GM12878 (cell line): ENCODE results near the gene TARBP2. TPM values are rescaled to one million over a fixed set of nuclear protein-coding genes. Genes with fewer than 3 reads are reported as not detected.

Experiments used
- polyA plus RNA-seq, 11 experiments: library from polyadenylated mRNA; depleted of rRNA in 4 of 11; unstranded in 6 of 11; stranded (reverse) in 5 of 11; fragments of >200 nt; fragmentation: Nextera tagmentation in 4 of 11; fragmentation: Illumina TruSeq in 1 of 11; extraction: Ambion mirVana in 4 of 11; extraction: Trizol in 1 of 11; gene quantifications; 1 replicate in 1 of 11; 2 replicates in 10 of 11; pipeline versions ENCODE4 v1.2.1 to v1.2.3, GENCODE V29; 2011 to 2016; ENCODE audit warnings: inconsistent platforms in 2 of 11, missing spikeins in 2 of 11, low read depth in 1 of 11
- small RNA-seq: library from RNA; depleted of rRNA; stranded (forward); fragments of <200 nt; gene quantifications from one replicate; pipeline ENCODE3, GENCODE V24; 2014
- total RNA-seq, 4 experiments: library from RNA; depleted of rRNA in 3 of 4; stranded (reverse); fragments of >200 nt in 3 of 4; fragmentation: Illumina TruSeq in 1 of 4; extraction: Trizol in 1 of 4; gene quantifications; 2 replicates each; pipeline versions ENCODE4 v1.2.1 to v1.2.3, GENCODE V29; 2013 to 2021

The TARBP2 gene
- total and polyA plus RNA-seq, 10 of the 15 experiments (the other 5 are each of a cell fraction or from before 2014, with no cell fraction given) = 5.5 to 60.1 (median 36.8) TPM

Small RNA genes lying within 50 kb of the gene (small RNA-seq; reads per million reads assigned to genes)
- gene AC023509.3 = not detected

Other genes starting within 250 kb of the TARBP2 start
Only the 7 nearest of the 14 such genes appear.
- 27.0 and 29.7 TPM in 2 replicates for gene SP1, start 121.1 kb upstream of the TARBP2 start, total RNA-seq (2014; rRNA removed)
- 31.8 and 32.7 TPM in 2 replicates for gene SP1, start 121.1 kb upstream of the TARBP2 start, total RNA-seq (2014; rRNA removed; fragmentation: Illumina TruSeq; extraction: Trizol)
- gene SP1, start 121.1 kb upstream of the TARBP2 start, total RNA-seq (2021) = 46.7 and 49.0 TPM in 2 replicates
- 43.9 and 52.0 TPM in 2 replicates for gene SP1, start 121.1 kb upstream of the TARBP2 start, polyA plus RNA-seq (2011; rRNA removed)
- 33.5 and 35.6 TPM in 2 replicates for gene SP1, start 121.1 kb upstream of the TARBP2 start, polyA plus RNA-seq (2014; fragmentation: Illumina TruSeq; extraction: Trizol)
- gene SP1, start 121.1 kb upstream of the TARBP2 start, polyA plus RNA-seq (2014; fragmentation: Nextera tagmentation; extraction: Ambion mirVana) = 1 to 10 TPM; 4.0 to 7.3 TPM
- 22.4 and 23.4 TPM in 2 replicates for gene SP1, start 121.1 kb upstream of the TARBP2 start, polyA plus RNA-seq (2014; rRNA removed)
- gene SP1, start 121.1 kb upstream of the TARBP2 start, polyA plus RNA-seq (2016; fragmentation: Nextera tagmentation; extraction: Ambion mirVana) = 1 to 10 TPM; 3.3 to 3.7 TPM
- gene AMHR2, start 77.4 kb upstream of the TARBP2 start, total RNA-seq (2014; rRNA removed) = not detected in 2 replicates
- not detected in 2 replicates for gene AMHR2, start 77.4 kb upstream of the TARBP2 start, total RNA-seq (2014; rRNA removed; fragmentation: Illumina TruSeq; extraction: Trizol)
- 0.13 TPM in 1 of 2 replicates, not detected in the other for gene AMHR2, start 77.4 kb upstream of the TARBP2 start, total RNA-seq (2021)
- gene AMHR2, start 77.4 kb upstream of the TARBP2 start, polyA plus RNA-seq (2011; rRNA removed) = not detected in 2 replicates
- gene AMHR2, start 77.4 kb upstream of the TARBP2 start, polyA plus RNA-seq (2014; fragmentation: Illumina TruSeq; extraction: Trizol) = not detected in 2 replicates
- under 1 TPM in 1 of 2 experiments, not detected in 1; 0.06 TPM for gene AMHR2, start 77.4 kb upstream of the TARBP2 start, polyA plus RNA-seq (2014; fragmentation: Nextera tagmentation; extraction: Ambion mirVana)
- gene AMHR2, start 77.4 kb upstream of the TARBP2 start, polyA plus RNA-seq (2014; rRNA removed) = not detected in 2 replicates
- not detected for gene AMHR2, start 77.4 kb upstream of the TARBP2 start, polyA plus RNA-seq (2016; fragmentation: Nextera tagmentation; extraction: Ambion mirVana)
- gene PRR13, start 59.5 kb upstream of the TARBP2 start, total RNA-seq (2014; rRNA removed) = 94.2 and 112 TPM in 2 replicates
- gene PRR13, start 59.5 kb upstream of the TARBP2 start, total RNA-seq (2014; rRNA removed; fragmentation: Illumina TruSeq; extraction: Trizol) = 126 and 133 TPM in 2 replicates
- gene PRR13, start 59.5 kb upstream of the TARBP2 start, total RNA-seq (2021) = 214 and 224 TPM in 2 replicates
- 111 and 116 TPM in 2 replicates for gene PRR13, start 59.5 kb upstream of the TARBP2 start, polyA plus RNA-seq (2011; rRNA removed)
- 271 and 372 TPM in 2 replicates for gene PRR13, start 59.5 kb upstream of the TARBP2 start, polyA plus RNA-seq (2014; fragmentation: Illumina TruSeq; extraction: Trizol)
- gene PRR13, start 59.5 kb upstream of the TARBP2 start, polyA plus RNA-seq (2014; fragmentation: Nextera tagmentation; extraction: Ambion mirVana) = 100 to 1,000 TPM; 339 to 381 TPM
- 195 TPM in 2 replicates for gene PRR13, start 59.5 kb upstream of the TARBP2 start, polyA plus RNA-seq (2014; rRNA removed)
- 100 to 1,000 TPM; 451 to 462 TPM for gene PRR13, start 59.5 kb upstream of the TARBP2 start, polyA plus RNA-seq (2016; fragmentation: Nextera tagmentation; extraction: Ambion mirVana)
- gene PCBP2, start 49.2 kb upstream of the TARBP2 start, total RNA-seq (2014; rRNA removed) = 155 and 164 TPM in 2 replicates
- 162 and 177 TPM in 2 replicates for gene PCBP2, start 49.2 kb upstream of the TARBP2 start, total RNA-seq (2014; rRNA removed; fragmentation: Illumina TruSeq; extraction: Trizol)
- gene PCBP2, start 49.2 kb upstream of the TARBP2 start, total RNA-seq (2021) = 803 and 817 TPM in 2 replicates
- gene PCBP2, start 49.2 kb upstream of the TARBP2 start, polyA plus RNA-seq (2011; rRNA removed) = 276 and 336 TPM in 2 replicates
- gene PCBP2, start 49.2 kb upstream of the TARBP2 start, polyA plus RNA-seq (2014; fragmentation: Illumina TruSeq; extraction: Trizol) = 629 and 689 TPM in 2 replicates
- 100 to 1,000 TPM; 318 to 348 TPM for gene PCBP2, start 49.2 kb upstream of the TARBP2 start, polyA plus RNA-seq (2014; fragmentation: Nextera tagmentation; extraction: Ambion mirVana)
- 337 and 342 TPM in 2 replicates for gene PCBP2, start 49.2 kb upstream of the TARBP2 start, polyA plus RNA-seq (2014; rRNA removed)
- gene PCBP2, start 49.2 kb upstream of the TARBP2 start, polyA plus RNA-seq (2016; fragmentation: Nextera tagmentation; extraction: Ambion mirVana) = 100 to 1,000 TPM; 109 to 127 TPM
- 8.5 and 10.1 TPM in 2 replicates for gene MAP3K12, start 1.8 kb upstream of the TARBP2 start, total RNA-seq (2014; rRNA removed)
- gene MAP3K12, start 1.8 kb upstream of the TARBP2 start, total RNA-seq (2014; rRNA removed; fragmentation: Illumina TruSeq; extraction: Trizol) = 4.8 and 5.2 TPM in 2 replicates
- 9.4 and 10.4 TPM in 2 replicates for gene MAP3K12, start 1.8 kb upstream of the TARBP2 start, total RNA-seq (2021)
- 8.7 and 14.9 TPM in 2 replicates for gene MAP3K12, start 1.8 kb upstream of the TARBP2 start, polyA plus RNA-seq (2011; rRNA removed)
- gene MAP3K12, start 1.8 kb upstream of the TARBP2 start, polyA plus RNA-seq (2014; fragmentation: Illumina TruSeq; extraction: Trizol) = 6.1 and 9.4 TPM in 2 replicates
- 1 to 10 TPM in 1 of 2 experiments, under 1 TPM in 1; 0.45 to 1.2 TPM for gene MAP3K12, start 1.8 kb upstream of the TARBP2 start, polyA plus RNA-seq (2014; fragmentation: Nextera tagmentation; extraction: Ambion mirVana)
- gene MAP3K12, start 1.8 kb upstream of the TARBP2 start, polyA plus RNA-seq (2014; rRNA removed) = 13.6 and 14.1 TPM in 2 replicates
- gene MAP3K12, start 1.8 kb upstream of the TARBP2 start, polyA plus RNA-seq (2016; fragmentation: Nextera tagmentation; extraction: Ambion mirVana) = 1 to 10 TPM; 4.2 to 4.6 TPM
- gene NPFF, start 6.2 kb downstream of the TARBP2 start, total RNA-seq (2014; rRNA removed) = 0.23 TPM in 1 of 2 replicates, not detected in the other
- not detected in 2 replicates for gene NPFF, start 6.2 kb downstream of the TARBP2 start, total RNA-seq (2014; rRNA removed; fragmentation: Illumina TruSeq; extraction: Trizol)
- gene NPFF, start 6.2 kb downstream of the TARBP2 start, total RNA-seq (2021) = not detected in 2 replicates
- not detected in 2 replicates for gene NPFF, start 6.2 kb downstream of the TARBP2 start, polyA plus RNA-seq (2011; rRNA removed)
- gene NPFF, start 6.2 kb downstream of the TARBP2 start, polyA plus RNA-seq (2014; fragmentation: Illumina TruSeq; extraction: Trizol) = not detected in 2 replicates
- gene NPFF, start 6.2 kb downstream of the TARBP2 start, polyA plus RNA-seq (2014; fragmentation: Nextera tagmentation; extraction: Ambion mirVana) = under 1 TPM; 0.21 to 0.69 TPM
- gene NPFF, start 6.2 kb downstream of the TARBP2 start, polyA plus RNA-seq (2014; rRNA removed) = 0.22 TPM in 1 of 2 replicates, not detected in the other
- gene NPFF, start 6.2 kb downstream of the TARBP2 start, polyA plus RNA-seq (2016; fragmentation: Nextera tagmentation; extraction: Ambion mirVana) = not detected
- gene ATF7, start 125.1 kb downstream of the TARBP2 start, total RNA-seq (2014; rRNA removed) = 9.1 and 11.4 TPM in 2 replicates
- 14.6 and 16.1 TPM in 2 replicates for gene ATF7, start 125.1 kb downstream of the TARBP2 start, total RNA-seq (2014; rRNA removed; fragmentation: Illumina TruSeq; extraction: Trizol)
- 21.5 and 23.6 TPM in 2 replicates for gene ATF7, start 125.1 kb downstream of the TARBP2 start, total RNA-seq (2021)
- gene ATF7, start 125.1 kb downstream of the TARBP2 start, polyA plus RNA-seq (2011; rRNA removed) = 14.5 and 16.4 TPM in 2 replicates
- gene ATF7, start 125.1 kb downstream of the TARBP2 start, polyA plus RNA-seq (2014; fragmentation: Illumina TruSeq; extraction: Trizol) = 21.9 and 26.4 TPM in 2 replicates
- 10 to 100 TPM; 21.8 to 26.8 TPM for gene ATF7, start 125.1 kb downstream of the TARBP2 start, polyA plus RNA-seq (2014; fragmentation: Nextera tagmentation; extraction: Ambion mirVana)
- 14.1 and 17.2 TPM in 2 replicates for gene ATF7, start 125.1 kb downstream of the TARBP2 start, polyA plus RNA-seq (2014; rRNA removed)
- 10 to 100 TPM; 30.2 to 30.7 TPM for gene ATF7, start 125.1 kb downstream of the TARBP2 start, polyA plus RNA-seq (2016; fragmentation: Nextera tagmentation; extraction: Ambion mirVana)